NCI-H446 treated with DMSO at 0.1 percent for 48 hours (cell line): ENCODE results near the gene HTRA3.

Experiments
- DNase-seq: peaks from one replicate; lab custom pipeline; 2025; lab: John Stamatoyannopoulos, UW

Gene HTRA3

GRCh38 chr4:8269535-8270417 lies at the start of gene HTRA3:
TSS of gene HTRA3 (plus strand) at chr4:8269754. CDS start at chr4:8269969, 215 bp downstream.
- DNase-seq: no peak

- no peak for DNase-seq
Observed at GRCh38 chr4:8220661-8221450, 48.7 kb upstream of the HTRA3 start.

DNA sequence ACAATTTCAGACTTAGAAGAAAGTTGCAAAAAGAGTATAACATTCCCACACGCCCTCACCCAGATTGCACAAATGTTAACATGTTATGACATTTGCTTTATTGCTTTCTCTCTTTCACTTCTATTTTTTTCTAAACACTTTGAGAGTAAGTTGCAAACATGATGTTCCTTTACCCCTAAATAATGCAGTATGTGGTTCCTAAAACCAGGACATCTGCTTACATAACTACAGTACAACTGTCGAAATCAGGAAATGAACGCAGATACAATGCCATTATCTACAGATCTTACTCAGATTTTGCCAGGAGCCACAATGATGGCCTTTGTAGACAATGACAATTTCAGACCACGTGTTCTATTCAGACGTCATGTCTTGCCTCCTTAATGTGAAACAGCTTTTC lies 48.1 kb upstream of the HTRA3 start:
- DNase-seq: no peak

GRCh38 chr4:8221985-8222384 lies 47.6 kb upstream of the HTRA3 start:
- DNase-seq: no peak

GRCh38 chr4:8222609-8223388 lies 46.8 kb upstream of the HTRA3 start:
- DNase-seq: no peak

GRCh38 chr4:8224267-8224974 lies 45.1 kb upstream of the HTRA3 start:
- DNase-seq: no peak

DNA sequence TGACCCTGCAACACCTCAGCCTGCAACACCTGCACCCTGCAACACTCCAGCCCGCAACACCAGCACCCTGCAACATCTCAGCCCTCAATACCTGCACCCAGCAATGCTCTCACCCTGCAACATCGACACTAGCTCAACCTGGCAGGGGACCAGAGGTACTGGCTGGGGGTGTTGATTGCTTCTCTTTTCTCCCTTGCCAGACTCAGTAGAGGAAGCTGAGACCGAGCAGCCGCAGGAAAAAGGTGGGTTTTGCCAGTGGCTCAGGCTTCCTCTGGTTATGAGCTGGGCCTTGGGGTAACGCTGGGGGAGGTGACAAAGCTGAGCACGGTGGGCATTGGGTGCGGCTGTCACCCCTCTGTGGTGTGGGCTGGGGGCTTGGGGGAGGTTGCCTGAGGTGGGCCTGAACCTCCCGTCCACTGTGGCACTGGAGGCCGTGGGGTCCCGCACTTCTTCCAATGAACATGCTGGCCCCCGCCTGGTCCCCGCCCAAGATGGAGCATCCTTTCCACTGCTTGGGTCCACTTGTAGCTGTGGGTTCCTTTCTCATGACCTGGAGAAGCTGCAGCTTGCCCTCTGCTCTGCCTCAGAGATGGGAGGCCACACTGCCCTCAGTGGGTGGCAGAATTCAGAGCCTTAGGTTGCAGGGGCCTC lies 44.5 kb upstream of the HTRA3 start:
- DNase-seq: no peak

- no peak for DNase-seq
Observed at GRCh38 chr4:8225706-8226443, 43.7 kb upstream of the HTRA3 start.

GRCh38 chr4:8227201-8227770 lies 42.3 kb upstream of the HTRA3 start:
- no peak for DNase-seq

DNA sequence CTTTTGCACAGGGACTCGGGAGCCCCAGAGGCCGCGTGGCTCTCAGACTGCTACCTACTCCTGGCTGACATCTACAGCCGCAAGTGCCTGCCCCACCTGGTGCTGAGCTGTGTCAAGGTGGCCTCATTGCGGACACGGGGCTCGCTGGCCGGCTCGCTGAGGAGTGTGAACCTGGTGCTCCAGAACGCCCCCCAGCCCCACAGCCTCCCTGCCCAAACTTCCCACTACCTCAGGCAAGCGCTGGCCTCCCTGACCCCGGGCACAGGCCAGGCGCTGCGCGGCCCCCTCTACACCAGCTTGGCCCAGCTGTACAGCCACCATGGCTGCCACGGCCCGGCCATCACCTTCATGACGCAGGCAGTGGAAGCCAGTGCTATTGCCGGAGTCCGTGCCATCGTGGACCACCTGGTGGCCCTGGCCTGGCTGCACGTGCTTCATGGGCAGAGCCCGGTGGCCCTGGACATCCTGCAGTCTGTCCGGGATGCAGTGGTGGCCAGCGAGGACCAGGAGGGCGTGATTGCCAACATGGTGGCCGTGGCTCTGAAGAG lies 41.7 kb upstream of the HTRA3 start:
- no peak for DNase-seq

- DNase-seq: no peak
Observed at GRCh38 chr4:8228319-8229250, 41.0 kb upstream of the HTRA3 start.

DNA sequence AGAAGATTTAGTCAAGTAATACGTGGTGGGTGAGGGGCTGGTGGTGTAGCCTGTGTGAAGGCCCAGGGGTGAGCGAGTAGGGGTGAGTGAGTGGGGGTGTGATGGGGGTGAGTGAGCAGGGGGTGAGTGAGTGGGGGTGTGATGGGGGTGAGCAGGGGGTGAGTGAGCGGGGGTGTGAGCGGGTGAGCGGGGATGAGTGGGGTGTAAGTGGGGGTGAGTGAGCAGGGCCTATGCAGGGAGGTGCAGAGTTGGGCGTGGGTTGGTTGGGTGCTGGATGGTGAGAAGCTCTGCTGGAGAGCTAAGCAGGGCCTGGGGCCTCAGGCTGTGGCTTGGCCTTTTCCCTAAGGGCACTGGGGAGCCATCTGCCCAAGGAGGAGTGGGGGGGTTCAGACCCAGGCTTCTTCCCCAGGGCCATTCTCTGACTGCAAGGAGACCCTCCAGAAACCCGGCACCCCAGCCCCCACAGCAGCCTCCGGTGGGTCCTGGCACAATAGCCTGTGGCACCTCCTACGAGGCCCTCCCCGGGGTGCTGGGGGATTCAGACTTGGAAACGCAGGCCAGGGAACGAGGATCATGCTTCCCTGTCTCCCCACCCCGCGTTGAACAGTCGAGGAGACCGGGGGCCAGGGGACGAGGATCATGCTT lies 40.1 kb upstream of the HTRA3 start:
- no peak for DNase-seq

DNA sequence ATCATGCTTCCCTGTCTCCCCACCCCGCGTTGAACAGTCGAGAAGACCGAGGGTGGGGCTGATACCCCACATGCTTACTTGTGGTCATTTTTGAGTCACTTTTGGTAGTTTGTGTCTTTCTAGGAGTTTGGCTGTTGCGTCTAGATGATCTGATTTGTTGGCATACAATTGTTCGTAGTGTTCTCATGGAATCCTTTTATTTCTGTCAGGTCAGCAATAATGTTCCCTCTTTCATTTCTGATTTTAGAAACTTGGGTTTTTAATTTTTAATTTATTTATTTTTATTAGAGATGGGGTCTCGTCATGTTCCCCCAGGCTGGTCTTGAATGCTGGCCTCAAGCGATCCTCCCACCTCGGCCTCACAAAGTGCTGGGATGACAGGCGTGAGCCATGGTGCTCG lies 39.5 kb upstream of the HTRA3 start:
- no peak for DNase-seq

DNA sequence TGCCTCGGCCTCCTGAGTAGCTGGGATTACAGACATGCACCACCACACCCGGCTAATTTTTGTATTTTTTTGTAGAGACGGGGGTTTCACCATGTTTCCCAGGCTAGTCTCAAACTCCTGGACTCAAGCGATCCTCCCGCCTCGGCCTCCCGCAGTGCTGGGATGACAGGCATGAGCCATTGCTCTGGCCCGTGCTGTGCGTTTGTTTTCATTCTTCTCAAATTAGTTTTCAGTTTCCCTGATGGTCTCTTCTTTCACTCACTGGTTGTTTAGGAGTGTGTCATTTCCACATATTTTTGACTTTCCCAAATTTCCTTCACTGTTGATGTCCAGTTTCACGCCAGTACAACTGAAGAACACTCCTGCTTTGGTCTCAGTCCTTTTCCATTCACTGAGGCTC lies 38.7 kb upstream of the HTRA3 start:
- DNase-seq: no peak

GRCh38 chr4:8231551-8232049 lies 38.0 kb upstream of the HTRA3 start:
- DNase-seq: no peak

DNA sequence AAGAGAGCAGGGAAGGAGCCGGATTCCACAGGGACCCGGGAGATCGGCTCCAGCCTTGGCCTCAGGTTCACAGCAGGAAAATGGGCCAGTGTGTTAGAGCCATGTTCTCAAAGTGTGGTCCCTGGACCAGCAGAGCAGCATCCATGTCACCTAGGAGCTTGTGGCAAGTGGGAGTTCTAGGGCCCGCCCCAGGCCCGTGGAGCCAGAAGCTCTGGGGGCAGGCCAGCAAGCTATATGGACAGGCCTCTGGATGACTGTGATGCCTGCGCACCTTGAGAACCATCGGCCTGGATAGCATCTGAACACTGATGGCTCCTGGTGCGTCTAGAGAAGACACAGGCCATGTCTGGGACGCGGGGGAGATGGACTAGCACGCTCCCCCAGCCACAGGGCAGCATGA lies 36.8 kb upstream of the HTRA3 start:
- no peak for DNase-seq

GRCh38 chr4:8233672-8234484 lies 35.7 kb upstream of the HTRA3 start:
- no peak for DNase-seq
